NOMO-1 treated with DMSO at 0.1 percent for 48 hours (cell line): ENCODE measurements around the gene ZNF438.

ENCODE experiments used
- DNase-seq: peaks from one replicate; lab custom pipeline; 2025; ENCODE audit not compliant: unreplicated experiment; lab: John Stamatoyannopoulos, UW

The ZNF438 gene

DNA sequence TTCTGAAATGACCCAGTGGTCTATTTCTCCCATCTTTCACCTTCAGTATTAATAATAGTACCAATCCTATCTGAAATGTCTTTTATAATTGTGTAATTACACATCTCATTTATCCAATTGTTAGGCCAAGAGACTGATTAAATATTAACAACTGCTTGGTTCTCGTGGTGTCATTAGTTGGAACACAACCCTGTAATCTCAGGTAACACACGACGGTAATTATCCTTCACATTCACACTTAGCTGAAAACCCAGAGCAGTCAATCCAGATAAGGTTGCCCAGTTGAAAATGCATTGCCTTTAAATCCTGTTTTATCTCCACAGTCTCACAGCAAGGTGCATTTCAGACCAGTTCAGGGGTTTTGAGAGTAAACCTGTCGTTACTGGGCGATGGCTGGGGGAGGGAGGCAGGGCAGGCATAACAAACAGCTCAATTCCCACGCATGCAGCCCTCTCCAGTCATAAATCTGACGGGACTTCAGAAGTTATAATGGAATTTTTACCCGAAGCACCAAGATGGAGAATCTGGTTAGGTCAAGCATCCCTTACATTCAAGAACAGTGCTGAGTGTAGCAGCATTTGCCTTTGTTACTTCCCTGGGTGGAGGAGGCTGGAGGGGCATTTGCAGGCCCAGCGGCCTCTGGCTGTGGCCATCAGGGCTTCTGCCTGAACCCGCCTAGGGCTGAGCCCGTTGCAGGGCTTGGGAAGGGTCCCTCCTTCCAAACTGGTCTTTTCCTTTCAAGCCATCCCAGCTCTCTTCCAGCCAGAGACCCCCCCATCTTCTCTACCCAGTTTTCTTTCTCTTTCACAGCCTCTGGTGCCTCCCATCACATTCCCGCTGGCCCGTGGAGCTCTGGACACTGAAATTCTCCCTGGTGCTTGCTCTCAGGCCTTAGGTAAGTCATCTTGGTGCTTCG, 201.1 kb downstream of the ZNF438 start:
- DNase-seq = no peak

DNA sequence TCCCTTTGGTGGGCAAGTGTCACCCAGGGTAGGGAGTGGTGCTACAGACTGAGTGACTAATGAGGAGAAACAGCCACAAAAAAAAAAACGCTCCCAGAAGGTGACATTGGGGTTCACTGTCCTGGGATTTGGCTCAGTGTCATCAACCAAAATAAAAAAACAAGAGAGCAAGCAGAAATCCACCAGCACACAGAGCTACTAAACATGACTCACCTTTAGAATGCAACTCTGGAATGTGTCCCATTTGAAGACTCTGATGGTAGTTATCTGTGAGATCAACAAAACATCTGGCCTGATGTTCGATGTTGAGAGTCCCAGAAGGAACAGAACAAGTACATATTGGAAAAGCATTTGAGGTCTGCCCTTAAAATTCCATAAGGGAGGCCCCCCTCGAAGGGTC, 201.8 kb downstream of the ZNF438 start:
- no peak for DNase-seq

DNA sequence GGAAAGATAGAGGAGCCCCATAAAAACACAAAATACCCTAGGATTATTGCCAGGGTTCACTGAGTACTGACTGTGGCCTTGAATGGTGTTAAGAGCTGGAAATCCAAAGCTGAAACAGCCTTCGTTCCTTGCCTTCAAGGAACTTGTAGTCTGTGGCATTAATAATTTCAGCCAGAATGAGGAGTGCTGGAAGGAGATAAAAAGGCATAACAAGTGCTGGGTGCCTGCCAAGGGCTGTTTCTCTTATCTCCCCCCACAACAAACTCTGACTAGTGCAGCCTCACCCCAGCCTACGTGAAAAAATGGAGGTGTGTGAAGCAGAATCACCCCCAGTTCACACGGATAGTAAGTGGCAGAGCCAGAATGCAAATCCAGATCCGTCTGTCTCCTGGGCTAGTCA, 203.0 kb downstream of the ZNF438 start:
- DNase-seq = no peak

DNA sequence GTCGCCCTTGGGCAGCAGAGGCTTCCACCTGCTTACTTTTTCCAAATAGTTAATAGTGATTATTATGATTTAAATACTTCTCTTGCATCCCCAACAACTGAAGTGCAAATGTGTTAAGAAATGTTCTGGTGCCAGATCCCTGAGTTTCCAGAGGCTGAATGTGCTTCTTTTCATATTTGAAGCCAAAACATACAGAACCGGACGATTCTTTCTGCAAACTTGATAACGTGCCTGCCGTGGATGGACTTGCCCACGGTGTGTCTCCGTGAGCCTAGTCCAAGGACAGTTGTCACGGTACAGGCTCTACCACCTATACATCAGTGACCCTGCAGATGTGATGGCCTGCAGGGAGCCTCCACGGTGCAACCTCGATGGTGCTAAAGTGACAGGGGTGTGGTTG, 203.5 kb downstream of the ZNF438 start:
- no peak for DNase-seq

DNA sequence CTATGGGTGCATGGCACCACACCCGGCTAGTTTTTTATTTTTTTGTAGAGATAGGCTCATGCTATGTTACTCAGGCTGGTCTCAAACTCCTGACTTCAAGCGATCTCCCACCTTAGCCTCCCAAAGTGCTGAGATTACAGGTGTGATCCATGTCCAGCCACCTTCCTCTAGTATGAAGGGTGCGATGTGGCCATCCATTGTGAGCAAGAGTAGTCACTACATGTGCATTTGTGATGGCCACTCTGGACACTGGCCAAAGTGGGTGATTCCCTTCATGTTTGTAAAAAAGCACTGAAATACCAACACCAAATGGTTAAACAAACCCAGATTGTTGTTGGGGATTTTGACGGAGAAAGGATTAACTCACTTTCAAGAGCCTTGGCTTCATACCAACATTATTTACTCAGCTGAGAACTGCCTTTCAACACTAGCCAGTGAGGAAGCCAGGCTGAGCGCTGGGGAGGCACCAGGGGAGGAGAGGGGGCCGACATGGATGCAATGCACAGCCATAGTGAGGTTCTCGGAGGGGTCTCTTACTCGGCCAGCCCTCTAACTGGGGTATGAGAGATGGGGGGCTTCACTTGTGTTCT, 204.0 kb downstream of the ZNF438 start:
- no peak for DNase-seq

DNA sequence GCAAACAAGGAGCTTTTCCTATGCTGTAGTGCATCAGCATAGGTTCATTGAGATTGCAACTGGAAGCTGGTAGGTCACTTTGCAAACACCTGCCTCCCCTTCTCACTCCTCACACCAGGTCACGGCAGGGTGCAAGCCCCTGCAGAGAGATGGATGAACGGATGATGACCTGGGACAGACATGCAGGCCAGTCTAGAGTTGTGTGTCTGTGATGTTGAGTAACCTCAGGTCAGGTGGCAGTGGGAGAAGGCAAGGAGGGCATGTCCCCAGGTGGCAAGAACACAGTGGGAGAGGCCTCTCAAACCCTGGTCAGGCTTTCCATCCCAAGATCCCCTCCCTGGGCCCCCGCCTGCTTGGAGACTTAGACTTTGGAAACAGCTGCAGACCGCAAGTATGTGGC, 205.0 kb downstream of the ZNF438 start:
- no peak for DNase-seq

DNA sequence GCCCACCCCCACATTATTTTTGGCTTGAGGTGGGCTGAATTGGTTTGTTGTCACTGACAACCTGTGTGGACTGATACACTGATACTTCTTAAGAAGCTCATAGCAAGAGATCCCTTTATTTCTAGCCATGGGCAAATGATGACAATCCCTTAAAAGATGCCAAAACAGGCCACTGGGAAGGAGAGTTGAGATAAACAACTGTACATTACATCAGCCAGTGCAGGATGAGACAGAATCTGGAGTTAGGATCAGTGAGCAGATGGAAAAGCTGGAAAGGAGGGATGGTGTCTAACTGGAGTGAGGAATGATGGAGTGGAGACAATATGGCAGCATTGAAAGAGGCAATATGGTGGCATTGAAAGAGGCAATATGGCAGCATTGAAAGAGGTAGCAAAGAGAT, 206.2 kb downstream of the ZNF438 start:
- DNase-seq = no peak

DNA sequence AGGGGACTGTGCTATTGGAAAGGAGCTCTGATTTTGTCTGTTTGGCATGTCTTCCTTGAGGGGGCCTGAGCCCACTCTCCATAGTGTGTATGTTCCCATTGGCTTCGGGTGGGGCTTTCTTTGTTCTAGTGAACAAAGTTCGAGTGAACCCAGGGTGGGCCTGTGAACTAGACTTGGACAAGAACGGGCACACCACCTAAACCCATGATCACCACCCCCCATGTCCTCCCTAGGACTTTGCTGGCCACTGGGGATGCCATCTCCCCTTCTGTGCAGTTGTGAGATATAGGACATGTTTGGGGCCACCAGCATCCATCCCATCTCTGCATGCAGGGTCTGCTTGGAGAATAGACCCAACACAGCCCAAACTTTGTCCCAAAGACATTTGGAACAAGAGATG, 206.6 kb downstream of the ZNF438 start:
- DNase-seq = no peak

DNA sequence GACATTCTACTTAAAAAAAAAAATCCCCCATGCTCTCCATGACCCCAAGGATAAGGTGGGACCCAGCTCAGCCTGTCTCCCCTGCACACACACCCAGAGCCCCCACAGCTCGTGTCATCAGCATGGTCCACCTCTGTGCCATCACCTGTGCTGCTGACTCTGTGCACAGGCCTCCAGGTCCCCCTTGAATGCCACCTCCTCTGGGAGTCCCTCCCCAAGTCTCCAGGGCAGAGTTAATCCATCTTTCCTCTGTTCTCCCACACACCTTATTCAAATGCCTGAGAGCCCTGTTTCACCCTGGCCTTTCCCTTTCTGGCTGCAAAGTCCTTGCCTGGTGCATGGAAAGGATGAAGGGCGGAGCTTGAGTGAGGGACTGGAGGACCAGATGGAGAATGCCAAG, 208.0 kb downstream of the ZNF438 start:
- DNase-seq = no peak

DNA sequence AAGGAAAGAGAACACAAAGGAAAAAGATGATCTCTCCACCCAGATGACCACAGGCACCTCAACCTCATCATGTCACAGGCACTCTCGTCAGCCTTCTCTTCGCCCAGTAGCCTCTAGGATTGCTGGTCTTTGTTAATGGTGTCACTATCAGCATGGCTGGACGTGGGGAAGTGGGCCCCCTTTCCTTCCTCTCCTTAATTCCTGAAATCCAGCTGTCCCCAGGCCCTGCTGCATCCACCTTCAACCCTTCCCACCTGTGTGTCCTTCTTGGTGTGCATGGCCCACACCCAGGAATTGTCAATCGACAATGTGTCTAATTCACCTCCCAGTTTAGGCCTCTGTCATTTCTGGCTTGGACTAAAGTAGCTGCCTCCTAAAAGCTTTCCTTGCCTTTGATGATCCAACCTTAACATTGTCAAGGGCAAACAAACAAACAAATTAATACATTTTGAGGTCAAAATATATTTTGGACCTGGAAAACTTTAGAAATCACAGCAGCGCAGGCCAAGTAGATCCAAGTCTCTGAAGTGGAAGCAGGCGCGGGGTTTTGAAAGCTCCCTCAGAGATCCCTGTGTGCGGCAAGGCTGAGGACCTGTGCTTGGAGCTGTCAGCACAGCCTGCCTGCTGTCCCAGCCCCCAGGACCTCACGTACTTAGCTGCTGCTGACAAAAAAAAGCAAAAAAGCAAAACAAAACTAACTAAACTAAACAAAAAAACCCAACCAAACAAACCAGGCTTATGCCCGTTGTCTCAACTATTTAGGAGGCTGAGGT, 208.8 kb downstream of the ZNF438 start:
- no peak for DNase-seq

DNA sequence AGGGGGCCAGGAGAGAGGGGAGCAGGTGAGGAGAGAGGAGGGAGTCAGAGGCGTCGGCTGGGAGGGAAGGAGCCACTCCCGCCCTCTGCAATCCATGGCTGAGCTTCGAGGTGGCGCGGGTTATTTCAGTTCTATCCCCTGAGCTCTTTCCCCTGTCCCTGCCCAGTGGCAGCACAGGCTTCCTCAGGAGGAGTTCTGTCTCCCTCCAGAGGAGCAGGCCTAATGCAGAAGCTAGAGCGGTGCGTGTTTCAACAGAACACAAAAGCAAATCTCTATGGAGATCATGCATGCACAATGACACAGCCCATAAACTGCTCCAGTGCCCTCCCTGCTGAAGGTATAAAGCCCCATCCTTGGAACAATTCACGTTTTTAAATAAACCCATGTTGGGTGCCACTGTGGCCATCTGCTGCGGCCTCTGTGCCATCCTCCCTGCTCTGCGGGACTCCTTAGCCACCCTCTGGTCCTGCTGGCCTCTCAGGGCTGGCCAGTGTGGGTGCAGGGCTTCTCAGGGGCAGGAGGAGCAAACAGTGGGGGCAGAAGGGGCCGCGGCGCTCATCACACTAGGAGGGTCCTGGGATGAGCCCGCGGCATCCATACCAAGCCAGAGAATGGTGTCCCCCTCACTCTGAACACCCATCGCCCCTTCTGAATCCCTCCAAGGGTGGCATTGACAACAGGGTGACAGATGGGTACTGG, 209.5 kb downstream of the ZNF438 start:
- no peak for DNase-seq

DNA sequence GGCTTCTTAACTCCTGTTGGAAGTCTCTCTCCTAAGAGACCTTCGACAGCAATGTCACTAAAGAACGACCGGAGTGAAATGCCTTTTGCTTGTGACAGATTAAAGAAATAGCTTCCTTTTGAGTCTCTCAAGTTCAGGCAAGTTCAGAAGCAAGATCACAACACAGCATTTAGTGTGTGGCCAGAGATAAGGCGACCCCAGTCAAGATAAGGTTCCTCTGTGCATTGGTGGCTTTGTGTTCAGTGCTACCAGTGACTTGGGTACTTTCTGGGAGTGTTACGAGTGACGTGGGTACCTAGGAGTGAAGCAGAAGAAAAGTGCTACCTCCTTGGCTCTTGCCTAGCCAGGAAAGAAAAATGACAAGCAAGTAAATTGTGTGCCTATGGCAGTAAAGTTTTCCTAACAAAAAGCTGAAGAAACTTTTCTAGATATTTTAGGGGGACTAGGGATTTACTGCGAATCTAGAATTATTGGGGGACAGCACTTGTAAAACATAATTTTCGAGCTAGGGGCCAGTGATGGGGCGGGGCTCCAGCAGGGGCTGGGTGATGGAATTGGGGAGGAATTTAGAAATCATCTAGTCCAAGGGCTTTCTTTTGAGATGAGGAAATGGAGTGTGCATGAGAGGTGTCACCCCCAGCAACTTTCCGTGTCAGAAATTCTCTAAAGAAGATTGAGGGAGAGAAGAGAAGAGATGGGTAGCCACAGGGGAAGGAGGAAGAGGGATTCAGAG, 210.2 kb downstream of the ZNF438 start:
- no peak for DNase-seq

DNA sequence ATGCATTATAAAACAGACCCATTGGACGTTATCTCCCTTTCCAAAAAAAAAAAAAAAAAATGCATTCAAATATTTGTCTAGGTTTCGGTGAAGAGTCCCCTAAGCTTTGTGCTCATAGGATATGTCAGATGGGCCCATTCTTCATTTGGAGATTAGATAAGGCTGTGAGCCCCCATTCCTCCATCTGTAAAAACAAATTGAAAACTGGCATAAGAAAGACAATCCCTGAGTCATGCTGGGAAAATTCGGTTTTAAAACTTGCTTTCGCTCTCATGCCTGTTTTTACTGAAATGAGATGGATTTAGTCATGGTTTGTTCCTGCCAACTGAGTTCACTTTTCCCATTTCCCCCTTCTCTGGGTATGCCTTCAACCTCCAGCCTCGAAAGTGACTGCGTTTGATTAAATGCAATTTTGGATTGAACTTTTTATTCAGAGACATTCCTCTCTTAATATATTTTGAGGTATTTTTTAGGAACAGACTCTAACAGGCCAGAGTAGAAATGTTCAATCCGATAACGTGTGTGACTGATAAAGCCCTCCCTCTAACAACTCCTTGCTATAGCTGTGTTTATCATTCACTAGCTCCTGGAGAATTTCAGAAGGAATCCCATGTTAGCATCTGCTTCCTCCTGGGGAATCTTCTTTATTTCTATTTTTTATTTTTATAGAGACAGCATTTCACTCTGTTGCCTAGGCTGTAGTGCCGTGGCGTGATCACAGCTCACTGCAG, 211.2 kb downstream of the ZNF438 start:
- DNase-seq = no peak

DNA sequence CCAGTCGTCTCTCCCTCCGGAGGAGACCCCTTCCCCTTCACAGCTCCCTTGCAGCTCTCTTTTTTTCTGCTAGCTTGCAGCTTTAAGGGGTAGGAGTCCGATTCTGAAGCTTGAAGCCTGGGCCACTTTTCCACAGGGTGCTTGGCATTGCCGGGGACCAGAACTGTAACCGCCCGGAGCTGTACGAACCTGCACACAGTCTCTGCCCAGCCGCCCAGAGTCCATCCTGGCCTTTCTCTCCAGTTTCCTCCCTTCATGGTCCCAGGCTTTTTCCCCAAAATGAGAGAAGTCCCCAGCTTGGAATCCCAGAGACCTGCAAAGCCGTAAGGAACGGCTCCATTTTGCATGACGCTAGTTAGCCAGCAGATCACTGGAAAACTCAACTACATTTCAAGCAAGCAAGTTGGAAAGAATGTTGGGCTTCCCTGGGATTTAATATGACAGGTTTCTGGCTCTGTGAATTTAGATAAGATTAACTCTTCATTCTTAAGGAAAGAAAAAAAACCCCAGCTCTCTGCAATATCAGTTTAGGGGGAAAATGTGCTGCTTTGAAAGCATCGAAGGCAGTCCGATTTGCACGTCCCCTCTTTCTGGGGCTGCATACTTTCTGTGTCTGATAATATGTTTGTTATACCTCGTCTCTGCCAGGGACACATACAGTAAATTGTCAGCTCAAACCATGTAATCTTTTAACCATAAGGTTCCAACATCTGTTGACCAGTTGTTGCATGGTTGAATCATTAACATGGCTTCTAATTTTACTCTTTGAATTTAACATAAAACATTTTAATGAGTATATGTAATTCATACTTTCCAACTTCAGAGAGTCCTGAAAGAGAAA, 212.1 kb downstream of the ZNF438 start:
- no peak for DNase-seq

DNA sequence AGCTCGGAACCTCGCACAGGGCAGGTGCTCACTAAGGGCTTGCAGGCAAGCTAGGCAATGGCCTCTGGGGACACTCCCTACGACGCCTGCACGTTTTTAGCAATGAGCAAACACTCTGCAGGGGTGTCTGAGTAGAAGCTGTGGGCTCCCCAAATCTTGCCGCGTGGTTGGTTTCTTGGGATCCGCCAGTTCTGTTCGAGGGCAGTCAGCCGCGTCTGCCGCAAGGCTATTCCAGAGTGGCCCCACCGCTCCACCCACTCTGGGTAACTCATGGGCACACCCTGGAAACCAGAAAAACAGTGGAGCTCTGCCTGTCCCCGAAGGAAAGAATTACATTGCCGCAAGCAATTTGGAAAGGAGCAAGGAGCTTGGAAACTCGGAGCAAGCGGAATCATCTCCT, 212.8 kb downstream of the ZNF438 start:
- DNase-seq = no peak

DNA sequence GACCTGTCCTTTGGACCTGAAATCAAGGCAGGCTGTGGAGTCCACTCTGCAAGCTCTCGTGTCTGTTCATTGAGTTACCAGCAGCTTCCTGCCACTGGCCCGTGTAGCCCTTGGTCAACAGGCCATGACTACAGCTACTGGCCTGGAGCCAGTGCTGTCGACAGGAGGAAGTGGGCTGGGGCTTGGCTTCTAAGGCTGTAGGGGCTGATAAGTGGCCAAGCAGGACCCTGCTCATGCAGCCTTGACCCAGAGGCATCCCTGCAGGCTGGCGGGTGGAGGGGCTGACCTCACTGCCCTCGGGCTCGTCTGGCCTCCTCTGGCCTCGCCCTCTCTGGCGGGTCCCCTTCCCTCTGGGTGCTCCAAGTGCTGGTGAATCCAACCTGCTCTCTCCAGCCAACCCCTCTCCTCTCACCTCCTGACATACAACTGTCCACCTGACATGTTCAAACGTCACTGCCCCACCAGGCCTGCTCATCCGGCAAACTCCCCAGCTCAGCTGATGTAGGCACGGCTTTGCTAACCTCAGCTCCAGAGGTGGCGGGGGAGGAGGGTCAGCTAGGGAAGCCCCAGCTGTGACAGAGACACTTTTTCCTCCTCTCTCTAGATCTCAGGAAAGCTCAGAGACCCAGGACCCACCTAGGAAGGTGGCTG, 213.5 kb downstream of the ZNF438 start:
- DNase-seq = no peak

DNA sequence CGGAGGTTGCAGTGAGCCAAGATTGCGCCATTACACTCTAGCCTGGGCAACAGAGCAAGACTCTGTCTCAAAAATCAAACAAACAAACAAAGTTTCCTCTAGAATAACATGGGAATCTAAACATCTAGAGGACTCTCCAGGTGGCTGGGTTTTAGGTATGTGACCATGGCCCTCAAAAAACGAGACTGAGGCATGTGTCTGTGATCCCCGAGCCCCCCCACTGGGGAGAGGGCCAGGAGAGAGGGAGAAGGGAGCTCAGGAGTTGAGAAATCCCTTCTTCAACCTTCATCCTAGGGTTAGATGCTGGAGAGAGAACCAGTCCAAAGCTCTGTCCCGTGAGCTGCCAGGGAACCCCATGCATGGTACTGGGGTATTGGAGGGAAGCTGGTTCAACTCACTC, 214.1 kb downstream of the ZNF438 start:
- no peak for DNase-seq

DNA sequence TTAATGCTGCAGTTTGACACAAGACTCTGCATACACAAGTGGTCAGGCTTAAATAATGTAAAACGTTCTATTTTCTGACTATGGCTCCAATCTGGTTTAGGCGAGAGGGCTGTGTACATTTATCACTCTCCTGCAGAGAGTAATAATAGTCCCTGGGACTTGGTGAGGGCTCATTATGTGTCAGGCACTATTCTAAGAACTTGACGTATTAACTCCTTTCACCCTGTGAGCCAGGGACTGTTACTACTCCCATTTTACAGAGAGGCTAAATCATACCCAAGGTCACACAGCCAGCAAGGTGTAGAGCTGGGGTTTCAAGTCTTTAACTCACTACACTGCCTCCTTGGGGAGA, 214.9 kb downstream of the ZNF438 start:
- no peak for DNase-seq
